Measurements from ENCODE around the gene PITPNM3. TPM values are rescaled to one million over a fixed set of nuclear protein-coding genes. Genes with fewer than 3 reads are reported as not detected.

The PITPNM3 gene
- total and polyA plus RNA-seq, 2 of the 13 experiments (the other 11 are each of a cell fraction or from before 2014, with no cell fraction given): 0.13 to 0.29 TPM

GRCh38 chr17:6437956-6438355, 118.4 kb downstream of the PITPNM3 start:
- Histone ChIP-seq H3K9ac (ENCODE audit: insufficient read depth, low read depth, low read length) (no peak overlapping the region), H2AFZ (ENCODE audit: low read length) (no peak overlapping the region), H3K4me1 (ENCODE audit: insufficient read depth, low read length) (peaks cover 18% of the 10 kb centered on the region), H3K27me3 (ENCODE audit: control insufficient read depth in 1 of 2, insufficient read depth in 2 of 2, low read length in 2 of 2) (peaks cover 2 to 7% of the 10 kb centered on the region in 2 experiments; a peak in 2 of 5 replicates), H3K9me3 (ENCODE audit: low read length) (no peaks in the 10 kb centered on the region), H3K36me3 (replicated peaks in 1 of 2; ENCODE audit: control insufficient read depth in 1 of 2, insufficient read depth in 2 of 2, low read length in 2 of 2) (no peaks in the 10 kb centered on the region), H3K4me3 (replicated peaks in 1 of 3; ENCODE audit: insufficient read depth in 1 of 3, low read depth in 2 of 3, low read length in 3 of 3) (no peak overlapping the region), H3K79me2 (ENCODE audit: insufficient read depth, low read length) (no peaks in the 10 kb centered on the region), H3K27ac (ENCODE audit: extremely low read length, insufficient read depth, low read length) (no peak overlapping the region), H4K20me1 (ENCODE audit: insufficient read depth, low read length) (no peaks in the 10 kb centered on the region), H3K4me2 (ENCODE audit: low read depth, low read length) (no peak overlapping the region)
- no TSS peak for BruUV-seq (replicated peaks)
- DNase-seq (ENCODE audit: low spot score): no peak
- in situ Hi-C loops (cut with HindIII; ENCODE audit: extremely low pct_ligation_motif_present, low pct_unique_long_range_greater_than_20kb) (no loop called here), intact Hi-C loops (cut with micrococcal nuclease; ENCODE audit: unreplicated experiment) (loop anchor here (5.0 kb wide), 1 partner anchor 851 kb away; no protein-coding TSS in a partner anchor)
- POLR2A ChIA-PET: no interaction called here
- CTCF ChIA-PET (ENCODE audit: low intra/inter-chr PET ratio, low total read pairs): no interaction called here
- ATAC-seq: no peak
- no peak for FAIRE-seq
- TF ChIP-seq ETV6 (CRISPR knock-in tag; conservative IDR thresholded peaks at IDR 0.05) (no peak), ZNF350 (CRISPR knock-in tag; IDR thresholded peaks at IDR 0.05; ENCODE audit: borderline replicate concordance, low read depth) (no peak), AHR (CRISPR knock-in tag; IDR thresholded peaks at IDR 0.05) (no peak), PRDM10 (CRISPR knock-in tag; IDR thresholded peaks at IDR 0.05; ENCODE audit: low read depth) (no peak), ZNF563 (CRISPR knock-in tag; IDR thresholded peaks at IDR 0.05) (no peak), ZSCAN9 (CRISPR knock-in tag; IDR thresholded peaks at IDR 0.05; ENCODE audit: borderline replicate concordance) (no peak), E2F5 (CRISPR knock-in tag; conservative IDR thresholded peaks at IDR 0.05) (no peak), ZNF557 (CRISPR knock-in tag; IDR thresholded peaks at IDR 0.05) (no peak), SUZ12 (IDR thresholded peaks at IDR 0.05; ENCODE audit: low read depth, low read length) (no peak)
- 26% methylated on average over 3 of the region's 3 CpGs for WGBS (ENCODE audit: low lambda C conversion rate)

Measured in HepG2 (cell line).